ENCODE data around the gene SOD2.

GRCh38 chr6:159665868-159666635 is 27.0 kb downstream of the SOD2 start:
- TF ChIP-seq POLR2A (IDR thresholded peaks at IDR 0.05; ENCODE audit: borderline replicate concordance, extremely low read depth, insufficient read depth, insufficient read length) (no peak), CTCF (IDR thresholded peaks at IDR 0.05 in 2 of 3, conservative IDR thresholded peaks at IDR 0.05 in 1 of 3; ENCODE audit: borderline replicate concordance in 1 of 3, insufficient read depth in 1 of 3, low read depth in 2 of 3, low read length in 2 of 3) (no peak), RAD21 (IDR thresholded peaks at IDR 0.05; ENCODE audit: low read depth) (no peak), YY1 (IDR thresholded peaks at IDR 0.05; ENCODE audit: extremely low read depth, insufficient replicate concordance, low read depth, low read length) (no peak), POLR2AphosphoS5 (IDR thresholded peaks at IDR 0.05; ENCODE audit: low read depth, low read length) (no peak), EZH2phosphoT487 (IDR thresholded peaks at IDR 0.05; ENCODE audit: borderline replicate concordance) (no peak)
